B cell (primary cell): ENCODE measurements around the gene ABLIM1. TPM values are rescaled to one million over a fixed set of nuclear protein-coding genes. Genes with fewer than 3 reads are reported as not detected.

Source experiments
- ATAC-seq: fragments of 200-7000 bp; cut with Tn5 transposase; one replicate; pipeline ENCODE4 v1.10.0; 2021; ENCODE audit warnings: low read depth, mild to moderate bottlenecking, moderate number of reproducible peaks, moderate library complexity
- CTCF ChIA-PET: fragments of 350-600 bp; sonication (Branson Sonifier 250); formaldehyde crosslinking; loops from one replicate; lab custom pipeline; 2021; ENCODE audit warnings: antibody characterized with exemption, inconsistent platforms; lab: Charles Lee
- POLR2A ChIA-PET: fragments of 350-600 bp; sonication (Branson Sonifier 250); formaldehyde crosslinking; loops from one replicate; lab custom pipeline; 2021; ENCODE audit warnings: antibody characterized with exemption; lab: Charles Lee
- DNase-seq: peaks from one replicate; pipeline ENCODE4 v3.0.0; 2013
- H2AFZ ChIP-seq: 2 replicates; pipeline ENCODE4 v1.6.1; 2012; ENCODE audit warnings: mild to moderate bottlenecking, low read depth, low read length; ENCODE audit not compliant: insufficient read depth, poor library complexity, severe bottlenecking
- H3K27ac ChIP-seq, 2 donors: 1 replicate in 1 of 2; 2 replicates in 1 of 2; pipeline ENCODE4 v1.5.1; 2012 to 2013; ENCODE audit warnings: low read length in 2 of 2, mild to moderate bottlenecking in 2 of 2, moderate library complexity in 1 of 2
- H3K27me3 ChIP-seq, 4 experiments: fragments of 200-600 bp in 1 of 4; sonication (generic) in 1 of 4; replicated peaks in 1 of 4; 1 replicate in 2 of 4; 2 replicates in 2 of 4; pipeline versions ENCODE4 v1.6.1 to v1.7.0; 2013 to 2016; ENCODE audit warnings: low read length in 3 of 4, mild to moderate bottlenecking in 2 of 4, mixed read lengths in 1 of 4, moderate library complexity in 1 of 4; ENCODE audit not compliant: insufficient read depth in 4 of 4, control insufficient read depth in 3 of 4; ENCODE audit errors: control extremely low read depth in 1 of 4
- H3K36me3 ChIP-seq, 2 experiments: replicated peaks in 1 of 2; 1 replicate in 1 of 2; 2 replicates in 1 of 2; pipeline versions ENCODE4 v1.6.1 to v1.7.1; 2013; ENCODE audit warnings: low read length in 1 of 2; ENCODE audit not compliant: insufficient read depth in 2 of 2, control insufficient read depth in 1 of 2; ENCODE audit errors: control extremely low read depth in 1 of 2, extremely low read depth in 1 of 2
- H3K4me1 ChIP-seq, 2 donors: fragments of 200-600 bp in 1 of 2; sonication (generic) in 1 of 2; 1 replicate in 1 of 2; 2 replicates in 1 of 2; pipeline versions ENCODE4 v1.5.1 to v1.6.1; 2013 to 2017; ENCODE audit warnings: low read length in 2 of 2; ENCODE audit not compliant: control insufficient read depth in 2 of 2, insufficient read depth in 2 of 2
- H3K4me2 ChIP-seq: replicated peaks from 2 replicates; pipeline ENCODE3; 2012; ENCODE audit warnings: mild to moderate bottlenecking, low read depth, low read length; ENCODE audit not compliant: poor library complexity, severe bottlenecking
- H3K4me3 ChIP-seq, 5 experiments: fragments of 200-600 bp in 1 of 5; sonication (generic) in 1 of 5; 1 replicate in 3 of 5; 2 replicates in 2 of 5; pipeline versions ENCODE4 v1.5.1 to v1.7.0; 2011 to 2016; ENCODE audit warnings: low read length in 4 of 5, mild to moderate bottlenecking in 4 of 5, low read depth in 2 of 5, control low read depth in 1 of 5, moderate library complexity in 1 of 5; ENCODE audit not compliant: insufficient read depth in 1 of 5; ENCODE audit errors: control extremely low read depth in 1 of 5, extremely low read depth in 1 of 5
- H3K79me2 ChIP-seq: fragments of 200-600 bp; sonication (generic); one replicate; pipeline ENCODE4 v1.6.0; 2016; ENCODE audit warnings: low read length; ENCODE audit not compliant: control insufficient read depth, insufficient read depth
- H3K9ac ChIP-seq: fragments of 200-600 bp; sonication (generic); 2 replicates; pipeline ENCODE4 v1.6.1; 2017; ENCODE audit warnings: mild to moderate bottlenecking, low read length, moderate library complexity
- H3K9me3 ChIP-seq, 3 donors: one replicate each; pipeline versions ENCODE4 v1.6.1 to v1.7.1; 2013; ENCODE audit warnings: low read length in 2 of 3; ENCODE audit not compliant: control insufficient read depth in 2 of 3, insufficient read depth in 1 of 3; ENCODE audit errors: control extremely low read depth in 1 of 3
- H4K20me1 ChIP-seq: 2 replicates; pipeline ENCODE4 v1.6.0; 2012; ENCODE audit warnings: mild to moderate bottlenecking, low read length; ENCODE audit not compliant: insufficient read depth, control insufficient read depth, poor library complexity, severe bottlenecking
- H3K27ac Mint-ChIP-seq: one replicate; pipeline ENCODE4 v1.8.0; 2021; ENCODE audit warnings: mixed read lengths
- H3K27me3 Mint-ChIP-seq: one replicate; pipeline ENCODE4 v1.8.0; 2021; ENCODE audit warnings: mixed read lengths
- H3K4me1 Mint-ChIP-seq: one replicate; pipeline ENCODE4 v1.8.0; 2021; ENCODE audit warnings: mixed read lengths
- H3K4me3 Mint-ChIP-seq: one replicate; pipeline ENCODE4 v1.8.0; 2021; ENCODE audit warnings: mixed read lengths
- H3K9me3 Mint-ChIP-seq: one replicate; pipeline ENCODE4 v1.8.0; 2022; ENCODE audit warnings: mixed read lengths; ENCODE audit not compliant: insufficient read depth
- CTCF ChIP-seq: fragments of 200-600 bp; IDR thresholded peaks from one replicate; pipeline ENCODE4 v1.8.0; 2022; ENCODE audit warnings: antibody characterized with exemption, mild to moderate bottlenecking
- EZH2 ChIP-seq: IDR thresholded peaks from 2 replicates; pipeline ENCODE4 v1.6.1; 2012; ENCODE audit warnings: borderline replicate concordance, low read depth, mild to moderate bottlenecking, moderate library complexity, low read length; ENCODE audit not compliant: insufficient read depth, poor library complexity, severe bottlenecking
- WGBS: methylation state at CpG from one replicate; pipeline ENCODE4 v1.1.5; 2013; ENCODE audit warnings: missing lambda C conversion rate; ENCODE audit not compliant: insufficient coverage; 5-methylcytosine and 5-hydroxymethylcytosine counted together
- intact Hi-C: fragments of 100-400 bp; cut with micrococcal nuclease; formaldehyde crosslinking; loops from one replicate; pipeline ENCODE4 v1.10.0; 2022
- polyA plus RNA-seq: library from polyadenylated mRNA; depleted of rRNA; stranded (reverse); fragments of >200 nt; gene quantifications from 2 replicates; pipeline ENCODE4 v1.2.3, GENCODE V29; 2012
- total RNA-seq, 2 donors: library from RNA; stranded (reverse); fragments of 120-200 nt in 1 of 2; gene quantifications; 1 replicate in 1 of 2; 2 replicates in 1 of 2; pipeline versions ENCODE4 v1.2.3 to v1.2.4, GENCODE V29; 2013 to 2022

ABLIM1 gene
- total and polyA plus RNA-seq, 2 donors (not counting 1 experiment from before 2014, with no cell fraction given) = 55.6 to 148 TPM

GRCh38 chr10:114400091-114400490, 258.0 kb downstream of the ABLIM1 start:
- ChIA-PET POLR2A (no interaction called here), CTCF (no interaction called here)
- Histone ChIP-seq H3K27ac (no peak overlapping the region), H3K79me2 (no peaks in the 10 kb centered on the region), H3K4me2 (no peak overlapping the region), H3K4me3 (no peak overlapping the region), H3K9ac (no peak overlapping the region), H3K9me3 (peaks cover 0 to 10% (median 0%) of the 10 kb centered on the region in 3 donors), H3K27me3 (peaks cover 0 to 46% (median 20%) of the 10 kb centered on the region in 4 experiments), H3K36me3 (no peaks in the 10 kb centered on the region), H3K4me1 (peaks cover 12 to 15% of the 10 kb centered on the region in 2 donors), H4K20me1 (no peaks in the 10 kb centered on the region), H2AFZ (no peak overlapping the region)
- Mint-ChIP-seq H3K27me3 (peaks cover 69% of the 10 kb centered on the region), H3K27ac (no peak overlapping the region), H3K9me3 (no peaks in the 10 kb centered on the region), H3K4me1 (peaks cover 13% of the 10 kb centered on the region), H3K4me3 (no peak overlapping the region)
- intact Hi-C loops = no loop called here
- 100% methylated on average over 2 of the region's 3 CpGs for WGBS
- no peak for DNase-seq
- ATAC-seq = no peak
- TF ChIP-seq EZH2 (no peak), CTCF (no peak)

GRCh38 chr10:114399576-114399975, 258.5 kb downstream of the ABLIM1 start:
- no peak overlapping the region for H3K27ac ChIP-seq
- intact Hi-C loops = no loop called here
- no peak overlapping the region for H3K4me3 ChIP-seq
- Mint-ChIP-seq H3K4me3 (no peak overlapping the region), H3K4me1 (peaks cover 11% of the 10 kb centered on the region), H3K27ac (no peak overlapping the region), H3K9me3 (no peaks in the 10 kb centered on the region), H3K27me3 (peaks cover 72% of the 10 kb centered on the region)
- no peak overlapping the region for H3K4me2 ChIP-seq
- peaks cover 12 to 15% of the 10 kb centered on the region in 2 donors for H3K4me1 ChIP-seq
- peaks cover 0 to 42% (median 20%) of the 10 kb centered on the region in 4 experiments for H3K27me3 ChIP-seq
- POLR2A ChIA-PET = no interaction called here
- H4K20me1 ChIP-seq = no peaks in the 10 kb centered on the region
- 87% methylated on average over 3 of the region's 6 CpGs for WGBS
- DNase-seq (no peak), ATAC-seq (no peak)
- no peaks in the 10 kb centered on the region for H3K79me2 ChIP-seq
- CTCF ChIA-PET = no interaction called here
- H3K9ac ChIP-seq = no peak overlapping the region
- no peak overlapping the region for H2AFZ ChIP-seq
- peaks cover 0 to 10% (median 0%) of the 10 kb centered on the region in 3 donors for H3K9me3 ChIP-seq
- H3K36me3 ChIP-seq = no peaks in the 10 kb centered on the region
- TF ChIP-seq EZH2 = no peak
- TF ChIP-seq CTCF = no peak
